T-helper 2 cell treated with Interferon-gamma antibody and Interleukin-4, amounts not matched to agents 100 ng/mL and 5 ng/mL, for 36 hours (primary cell): Measurements from ENCODE around the gene ZNF165. TPM values are rescaled to one million over a fixed set of nuclear protein-coding genes. Genes with fewer than 3 reads are reported as not detected.
"Not testable (repeated sequence)": the region's sequence is repeated elsewhere in the genome, so short reads cannot be mapped to it uniquely, and the experiment has no call there.

ENCODE experiments used
- intact Hi-C: fragments of 100-400 bp; cut with micrococcal nuclease; formaldehyde crosslinking; loops from one replicate; pipeline ENCODE4 v1.15.1; 2023
- total RNA-seq: library from RNA; stranded (reverse); gene quantifications from 2 replicates; pipeline ENCODE4 v1.2.3, GENCODE V29; 2022

Gene ZNF165
- total RNA-seq, 1 donor from 2014 or later, result 0.43 TPM

DNA sequence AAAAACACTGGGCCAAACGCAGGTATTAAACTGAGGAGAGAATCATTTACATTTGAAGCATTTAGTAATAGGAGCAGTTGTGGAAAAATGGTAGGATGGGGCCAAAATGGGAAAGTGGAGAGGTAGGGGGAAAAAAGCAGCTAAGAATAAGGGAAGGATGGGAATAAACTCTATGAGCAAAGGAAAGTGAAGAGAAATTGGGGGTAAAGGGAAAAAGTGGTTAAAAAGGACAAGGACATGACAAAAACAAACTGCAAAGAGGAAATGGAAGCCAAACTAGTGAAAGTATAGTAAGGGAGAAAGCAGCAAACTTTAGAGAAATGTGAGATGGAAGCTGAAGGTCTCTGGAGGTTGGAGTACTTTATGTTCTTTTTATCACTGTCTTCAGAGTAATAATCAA, 37.8 kb downstream of the ZNF165 start:
- intact Hi-C loops, result no loop called here

DNA sequence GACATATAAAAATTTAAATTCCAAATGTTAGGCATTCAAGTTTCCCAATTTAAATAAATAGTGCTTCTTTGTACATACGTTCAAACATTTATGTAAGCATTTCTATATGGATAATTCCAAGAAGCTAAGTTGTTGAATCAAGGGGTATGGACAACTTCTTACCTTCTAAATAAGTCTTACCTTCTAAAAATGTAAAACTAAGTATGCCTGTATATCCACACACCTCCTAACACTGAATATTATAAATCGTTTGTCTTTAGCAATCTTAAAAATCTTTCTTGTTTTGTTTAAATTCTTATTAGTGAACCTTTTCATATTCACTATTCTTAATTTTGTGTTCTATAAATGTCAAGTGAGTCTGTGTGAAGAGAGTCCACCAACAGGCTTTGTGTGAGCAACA, 41.5 kb downstream of the ZNF165 start:
- intact Hi-C loops, result no loop called here

DNA sequence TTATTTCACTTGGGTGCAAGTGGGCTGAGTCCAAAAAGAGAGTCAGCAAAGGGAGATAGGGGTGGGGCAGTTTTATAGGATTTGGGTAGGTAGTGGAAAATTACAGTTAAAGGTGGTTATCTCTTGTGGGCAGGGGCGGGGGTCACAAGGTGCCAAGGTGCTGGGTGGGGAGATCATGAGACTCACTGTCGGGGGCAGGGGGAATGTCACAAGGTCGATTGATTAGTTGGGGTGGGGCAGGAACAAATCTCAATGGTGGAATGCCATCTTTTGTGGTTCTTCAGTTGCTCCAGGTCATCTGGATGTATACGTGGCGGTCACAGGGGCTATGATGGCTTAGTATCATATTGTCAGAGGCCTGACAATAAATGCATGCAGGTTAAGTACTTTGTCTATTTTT, 41.9 kb downstream of the ZNF165 start:
- intact Hi-C loops, result not testable (repeated sequence)

DNA sequence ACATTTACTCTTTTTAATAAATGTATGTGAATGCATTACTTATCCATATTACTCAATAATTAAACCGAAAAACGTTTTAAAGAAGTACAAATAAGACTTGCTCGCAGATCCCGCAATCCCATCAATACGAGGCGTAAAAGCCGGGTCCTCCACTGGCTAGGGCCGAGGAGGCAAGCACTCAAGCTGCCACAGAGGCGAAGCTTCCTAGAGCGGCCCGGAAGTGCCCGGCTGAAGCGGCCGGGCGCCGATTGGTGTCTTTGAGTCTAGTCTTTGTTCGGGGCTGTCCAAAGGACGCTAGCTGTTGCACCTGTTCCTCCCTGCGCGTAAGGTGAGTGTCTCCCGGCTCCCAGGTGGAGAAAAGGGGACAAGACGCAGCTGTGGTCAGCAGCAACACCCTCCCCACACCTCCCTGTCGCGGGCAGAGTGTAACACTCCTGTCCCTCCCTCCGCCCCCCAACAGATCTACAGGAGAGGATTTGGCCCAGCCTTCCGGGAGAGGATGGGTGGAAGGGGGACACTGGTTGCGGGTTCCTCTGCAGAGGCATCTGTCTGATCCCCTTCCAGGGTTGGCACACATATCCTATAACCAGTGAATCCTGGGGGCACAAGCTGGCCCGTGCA, 44.1 kb downstream of the ZNF165 start, which contains the start of gene ZSCAN16:
TSS of gene ZSCAN16 (plus strand) at position 260 of the 621 bp plus-strand sequence. CDS start 835 bp downstream, outside the sequence.
- intact Hi-C loops, result loop anchor here (1.0 to 2.0 kb wide), 4 partner anchors 13 to 44 kb away; partner anchors contain the start of genes ZKSCAN8 and ZNF165

DNA sequence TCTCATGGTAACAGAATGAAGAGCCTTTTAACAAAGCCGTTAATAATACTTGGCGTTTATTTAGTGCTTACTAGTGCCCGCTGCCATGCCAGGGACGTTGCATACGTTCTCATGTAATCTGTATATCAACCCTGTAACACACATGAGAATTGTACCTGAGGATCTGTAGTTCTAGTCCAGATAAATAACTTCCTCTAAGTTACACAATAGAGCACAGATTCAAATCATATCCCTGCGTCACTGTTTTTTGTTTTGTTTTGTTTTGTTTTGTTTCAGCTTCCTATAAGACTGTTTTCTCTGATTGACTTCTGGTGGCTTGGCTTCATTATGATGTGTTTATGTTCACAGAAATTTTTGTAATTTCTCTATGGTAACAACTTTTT, 44.6 kb downstream of the ZNF165 start:
- intact Hi-C loops, result loop anchor here (1.0 to 2.0 kb wide), 4 partner anchors 12 to 45 kb away; partner anchors contain the start of genes ZKSCAN8 and ZNF165

DNA sequence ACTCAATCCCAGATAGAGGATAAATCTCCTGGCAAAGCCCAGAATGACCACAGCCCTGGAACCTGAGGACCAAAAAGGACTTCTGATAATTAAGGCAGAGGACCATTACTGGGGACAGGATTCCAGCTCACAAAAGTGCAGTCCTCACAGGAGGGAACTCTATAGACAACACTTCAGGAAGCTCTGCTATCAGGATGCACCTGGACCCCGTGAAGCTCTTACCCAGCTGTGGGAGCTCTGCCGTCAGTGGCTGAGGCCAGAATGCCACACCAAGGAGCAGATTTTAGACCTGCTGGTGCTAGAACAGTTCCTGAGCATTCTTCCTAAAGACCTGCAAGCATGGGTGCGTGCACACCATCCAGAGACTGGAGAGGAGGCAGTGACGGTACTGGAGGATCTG, 45.0 kb downstream of the ZNF165 start:
- intact Hi-C loops, result loop anchor here (2.0 kb wide), 1 partner anchor 21 kb away; no protein-coding TSS in a partner anchor

DNA sequence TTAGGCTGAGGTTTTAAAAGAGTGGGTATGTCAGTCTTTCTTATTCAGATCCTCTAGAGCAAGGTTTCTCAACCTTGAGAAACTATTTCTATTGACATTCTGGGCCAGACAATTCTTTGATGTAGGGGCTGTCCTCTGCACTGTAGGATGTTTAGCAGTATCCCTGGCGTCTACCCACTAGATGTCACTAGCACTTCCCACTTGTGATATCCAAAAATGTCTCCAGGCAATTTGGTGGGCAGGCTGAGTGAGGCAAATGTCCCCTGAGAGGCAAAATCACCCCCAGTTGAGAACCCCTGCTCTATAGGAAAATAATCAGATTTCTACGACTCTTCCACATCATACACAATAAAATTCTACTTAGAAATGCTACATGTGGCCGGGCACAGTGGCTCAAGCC, 53.6 kb downstream of the ZNF165 start:
- intact Hi-C loops, result loop anchor here (10.0 kb wide), 1 partner anchor 659 kb away; the partner anchor contains the start of gene ZNF184

DNA sequence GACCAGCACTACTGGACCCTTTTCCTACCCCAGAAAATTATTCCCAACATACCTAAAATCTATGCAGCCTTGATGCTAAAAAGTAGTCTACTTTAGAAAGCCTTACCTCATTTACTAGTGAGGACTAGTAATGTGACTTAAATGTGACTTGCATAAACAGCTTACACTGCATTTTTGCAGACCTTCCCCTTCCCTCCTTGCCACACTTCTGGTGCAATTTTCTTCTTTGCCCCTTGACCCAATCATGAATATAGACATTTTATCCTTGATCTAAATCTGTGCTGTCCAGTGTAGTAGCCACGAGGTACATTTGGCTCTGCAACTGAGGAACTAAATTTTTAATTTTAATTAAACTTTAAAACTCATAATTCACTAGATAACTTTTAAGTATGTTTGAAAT, 54.3 kb downstream of the ZNF165 start:
- intact Hi-C loops, result loop anchor here (5.0 to 10.0 kb wide), 2 partner anchors 242 to 660 kb away; partner anchors contain the start of gene ZNF184

DNA sequence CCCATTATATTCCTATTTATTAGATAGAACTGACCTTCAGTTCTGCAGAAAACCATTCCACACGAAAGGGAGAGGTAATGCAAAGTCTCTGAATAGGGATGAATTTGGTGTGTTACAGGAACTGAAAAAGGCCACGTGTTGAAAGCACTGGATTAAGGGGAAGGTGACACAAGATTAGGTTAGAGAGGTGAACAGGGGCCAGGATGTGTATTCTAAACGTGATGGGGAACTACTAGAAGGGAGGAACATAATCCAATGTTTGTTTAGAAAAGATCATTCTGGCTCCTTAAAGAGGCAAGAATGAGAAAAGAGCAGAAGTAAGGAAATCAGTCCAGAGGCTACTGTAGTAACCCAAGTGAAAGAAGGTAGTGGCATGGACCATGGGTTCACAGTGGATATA, 55.0 kb downstream of the ZNF165 start:
- intact Hi-C loops, result loop anchor here (5.0 to 10.0 kb wide), 2 partner anchors 243 to 661 kb away; partner anchors contain the start of gene ZNF184

DNA sequence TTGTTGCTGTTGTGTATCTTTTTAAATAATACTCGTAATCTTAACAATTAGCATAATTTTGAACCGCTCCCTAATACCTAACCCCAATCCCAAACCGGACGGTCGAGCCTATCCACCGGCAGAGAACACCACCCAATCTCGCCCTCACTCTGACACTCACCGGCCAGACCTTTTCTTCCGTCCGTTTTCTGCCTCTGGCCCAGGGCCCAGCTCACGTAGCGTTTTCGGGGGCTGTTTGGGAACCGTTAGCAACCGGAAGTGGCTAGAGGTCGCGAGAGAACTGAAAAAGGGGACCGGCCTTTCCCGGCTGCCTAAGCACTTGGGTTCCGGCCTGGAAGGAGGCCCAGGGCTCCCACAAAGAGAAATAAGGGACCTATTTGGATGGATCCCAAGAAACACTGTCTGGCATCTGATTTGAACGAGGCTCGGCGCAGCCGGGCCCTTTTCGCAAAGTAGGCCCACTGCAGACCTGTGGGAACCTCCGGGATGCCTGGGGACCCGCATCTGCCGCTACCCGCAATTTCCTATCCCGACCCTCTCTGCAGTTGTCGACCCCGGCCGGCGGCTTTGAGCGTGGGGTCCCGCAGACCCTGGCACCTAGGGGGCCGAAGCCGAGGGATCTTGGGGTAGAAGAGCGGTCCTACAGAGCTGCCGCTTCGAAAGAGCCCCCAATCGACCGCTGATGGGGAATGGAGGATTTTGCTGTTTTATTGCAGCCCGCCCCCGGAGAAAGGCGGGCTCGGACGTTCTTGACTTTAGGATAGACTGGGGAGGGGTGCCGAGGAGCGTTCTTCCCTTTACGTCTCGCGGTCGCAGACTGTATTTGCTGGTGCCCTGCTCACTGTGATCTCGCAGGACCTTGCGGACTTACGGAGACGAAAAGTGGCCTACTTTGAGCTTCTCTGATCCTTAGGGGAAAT, 56.5 kb downstream of the ZNF165 start:
- intact Hi-C loops, result loop anchor here (1.0 to 10.0 kb wide), 6 partner anchors 13 to 662 kb away; partner anchors contain the start of genes ZNF184 and ZSCAN16

DNA sequence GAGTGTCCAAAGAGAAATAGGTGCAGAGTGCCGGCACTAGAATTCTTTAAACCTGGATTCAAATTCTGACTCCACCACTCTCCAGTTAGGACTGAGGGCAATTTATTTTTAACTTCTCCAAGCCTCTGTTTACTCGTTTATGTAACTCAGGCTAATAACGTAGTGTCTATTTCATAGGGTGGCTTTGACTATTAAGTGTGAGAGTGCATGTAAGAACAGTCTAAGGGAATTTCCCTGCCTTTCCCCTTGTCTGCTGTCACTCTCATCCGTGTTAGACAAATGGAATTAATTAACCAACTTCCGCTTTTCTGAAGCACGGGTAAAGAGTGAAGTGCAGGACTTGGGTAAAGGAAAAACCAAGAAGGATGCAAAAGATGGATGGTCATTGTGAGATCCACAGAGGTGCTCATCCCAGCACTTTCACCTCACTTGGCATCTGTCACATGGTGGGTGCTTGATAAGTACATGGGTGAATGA, 57.2 kb downstream of the ZNF165 start:
- intact Hi-C loops, result loop anchor here (1.0 to 10.0 kb wide), 4 partner anchors 13 to 663 kb away; partner anchors contain the start of genes ZNF184 and ZSCAN16

Other genes starting within 250 kb of the ZNF165 start
- gene OR2B2, start 168.2 kb upstream of the ZNF165 start, total RNA-seq, result not detected in 2 replicates
- gene OR2B6, start 123.3 kb upstream of the ZNF165 start, total RNA-seq, result 0.30 TPM in 1 of 2 replicates, not detected in the other
- gene ZSCAN16, start 44.0 kb downstream of the ZNF165 start, total RNA-seq, result 5.4 and 5.6 TPM in 2 replicates
- 18.6 and 19.5 TPM in 2 replicates for gene ZKSCAN8, start 61.3 kb downstream of the ZNF165 start, total RNA-seq
- gene ZSCAN9, start 144.7 kb downstream of the ZNF165 start, total RNA-seq, result 6.1 and 6.5 TPM in 2 replicates
- 6.0 and 6.4 TPM in 2 replicates for gene ZKSCAN4, start 171.7 kb downstream of the ZNF165 start, total RNA-seq
- not detected in 2 replicates for gene NKAPL, start 178.7 kb downstream of the ZNF165 start, total RNA-seq
- 7.3 and 8.4 TPM in 2 replicates for gene ZSCAN26, start 186.6 kb downstream of the ZNF165 start, total RNA-seq
- 2.4 and 2.8 TPM in 2 replicates for gene PGBD1, start 201.0 kb downstream of the ZNF165 start, total RNA-seq